ENCODE measurements around the gene IGDCC3. TPM values are rescaled to one million over a fixed set of nuclear protein-coding genes. Genes with fewer than 3 reads are reported as not detected.

Gene IGDCC3
- total RNA-seq, 4 donors from 2014 or later = not detected

- Histone ChIP-seq H3K4me1 (no peaks in the 10 kb centered on the region), H3K4me3 (no peak overlapping the region), H3K36me3 (no peaks in the 10 kb centered on the region), H3K27me3 (peaks cover 5% of the 10 kb centered on the region), H3K27ac (no peak overlapping the region), H3K9me3 (no peaks in the 10 kb centered on the region)
- DNase-seq (ENCODE audit: low spot score in 2 of 2) = no peak
- TF ChIP-seq CTCF (IDR thresholded peaks at IDR 0.05) = no peak
- TF ChIP-seq POLR2A (IDR thresholded peaks at IDR 0.05) = no peak
- no peak for TF ChIP-seq POLR2AphosphoS5 (IDR thresholded peaks at IDR 0.05)
- no peak for TF ChIP-seq EP300 (IDR thresholded peaks at IDR 0.05)
- 48% methylated on average over 14 of the region's 14 CpGs for WGBS
Measured at GRCh38 chr15:65414841-65415621, 37.2 kb upstream of the IGDCC3 start.

GRCh38 chr15:65413760-65414144 is 36.0 kb upstream of the IGDCC3 start:
- Histone ChIP-seq H3K4me1 (no peaks in the 10 kb centered on the region), H3K36me3 (no peaks in the 10 kb centered on the region), H3K27ac (no peak overlapping the region), H3K4me3 (no peak overlapping the region), H3K9me3 (no peaks in the 10 kb centered on the region), H3K27me3 (peaks cover 5% of the 10 kb centered on the region)
- DNase-seq (ENCODE audit: low spot score in 2 of 2) = no peak
- 96% methylated on average over 6 of the region's 6 CpGs for whole genome bisulfite sequencing
- TF ChIP-seq CTCF (IDR thresholded peaks at IDR 0.05) = no peak
- no peak for TF ChIP-seq POLR2AphosphoS5 (IDR thresholded peaks at IDR 0.05)
- TF ChIP-seq EP300 (IDR thresholded peaks at IDR 0.05) = no peak
- TF ChIP-seq POLR2A (IDR thresholded peaks at IDR 0.05) = no peak

- H3K27me3 ChIP-seq = peaks cover 3% of the 10 kb centered on the region
- H3K9me3 ChIP-seq = no peaks in the 10 kb centered on the region
- H3K4me3 ChIP-seq = no peak overlapping the region
- no peaks in the 10 kb centered on the region for H3K4me1 ChIP-seq
- H3K36me3 ChIP-seq = no peaks in the 10 kb centered on the region
- no peak for DNase-seq (ENCODE audit: low spot score in 2 of 2)
- H3K27ac ChIP-seq = no peak overlapping the region
- TF ChIP-seq EP300 (IDR thresholded peaks at IDR 0.05) (no peak), POLR2A (IDR thresholded peaks at IDR 0.05) (no peak), POLR2AphosphoS5 (IDR thresholded peaks at IDR 0.05) (no peak), CTCF (IDR thresholded peaks at IDR 0.05) (no peak)
Measured at GRCh38 chr15:65413051-65413759, 35.4 kb upstream of the IGDCC3 start.

GRCh38 chr15:65412556-65412955 is 34.8 kb upstream of the IGDCC3 start:
- H3K4me1 ChIP-seq = no peaks in the 10 kb centered on the region
- WGBS = 32% methylated on average over 1 of the region's 1 CpG
- no peak for TF ChIP-seq CTCF (IDR thresholded peaks at IDR 0.05)
- no peak for TF ChIP-seq POLR2AphosphoS5 (IDR thresholded peaks at IDR 0.05)
- no peak for TF ChIP-seq EP300 (IDR thresholded peaks at IDR 0.05)
- no peak for TF ChIP-seq POLR2A (IDR thresholded peaks at IDR 0.05)
- no peaks in the 10 kb centered on the region for H3K27me3 ChIP-seq
- no peaks in the 10 kb centered on the region for H3K36me3 ChIP-seq
- no peak overlapping the region for H3K4me3 ChIP-seq
- no peak for DNase-seq (ENCODE audit: low spot score in 2 of 2)
- no peaks in the 10 kb centered on the region for H3K9me3 ChIP-seq
- no peak overlapping the region for H3K27ac ChIP-seq

GRCh38 chr15:65411465-65412071 is 33.8 kb upstream of the IGDCC3 start:
- no peak overlapping the region for H3K4me3 ChIP-seq
- H3K4me1 ChIP-seq = no peaks in the 10 kb centered on the region
- 80% methylated on average over 5 of the region's 5 CpGs for WGBS
- H3K9me3 ChIP-seq = no peaks in the 10 kb centered on the region
- H3K27ac ChIP-seq = no peak overlapping the region
- H3K27me3 ChIP-seq = no peaks in the 10 kb centered on the region
- DNase-seq (ENCODE audit: low spot score in 2 of 2) = no peak
- no peak for TF ChIP-seq POLR2AphosphoS5 (IDR thresholded peaks at IDR 0.05)
- TF ChIP-seq EP300 (IDR thresholded peaks at IDR 0.05) = no peak
- no peak for TF ChIP-seq POLR2A (IDR thresholded peaks at IDR 0.05)
- TF ChIP-seq CTCF (IDR thresholded peaks at IDR 0.05) = no peak
- no peaks in the 10 kb centered on the region for H3K36me3 ChIP-seq

Measured in suprapubic skin (tissue), 4 donors.